ENCODE data around the gene FKBP3.
"Not testable (repeated sequence)": the region's sequence is repeated elsewhere in the genome, so short reads cannot be mapped to it uniquely, and the experiment has no call there.

The FKBP3 gene

GRCh38 chr14:45112896-45113781 is 21.1 kb downstream of the FKBP3 start:
- DNase-seq = peak; percentile 89

DNA sequence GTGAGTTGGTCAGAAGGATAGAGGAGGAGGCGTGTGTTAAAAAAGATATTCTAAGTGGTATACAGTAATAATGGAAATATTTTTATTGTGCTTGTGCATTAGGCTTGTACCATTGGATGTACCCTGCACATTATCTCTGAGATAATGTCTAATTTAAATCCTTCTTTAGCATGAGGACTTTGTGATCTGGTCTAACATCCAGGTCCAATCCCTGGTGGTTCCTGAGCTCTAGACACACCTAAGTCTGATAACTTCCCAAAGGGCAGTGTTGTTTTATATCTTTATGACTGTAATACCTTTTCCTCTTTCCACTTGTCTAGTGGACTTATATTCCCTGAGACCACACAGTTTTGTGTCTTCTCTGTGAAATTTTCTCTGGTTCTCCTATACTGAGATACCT is 29.7 kb downstream of the FKBP3 start:
- no peak for DNase-seq

- DNase-seq = no peak
Observed at GRCh38 chr14:45103806-45104205, 30.5 kb downstream of the FKBP3 start.

DNA sequence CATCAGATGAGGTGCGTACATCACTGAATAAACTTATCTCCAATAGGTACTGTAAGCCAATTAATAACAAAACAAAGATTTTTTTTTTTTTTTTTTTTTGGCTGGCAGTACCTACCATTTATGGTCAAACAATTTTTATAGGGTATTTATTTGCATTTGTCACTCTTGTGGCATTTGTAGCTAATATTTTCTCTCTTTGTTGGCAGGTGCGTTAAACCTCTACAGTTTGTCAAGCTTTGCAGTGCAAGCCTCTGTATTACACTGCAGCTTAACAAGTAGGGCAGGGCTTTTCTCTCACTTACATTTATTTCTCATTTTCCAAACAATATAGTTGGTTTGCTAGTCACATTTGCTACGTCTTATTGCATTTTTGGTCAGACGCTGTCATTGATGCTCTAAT is 38.1 kb downstream of the FKBP3 start:
- no peak for DNase-seq

DNA sequence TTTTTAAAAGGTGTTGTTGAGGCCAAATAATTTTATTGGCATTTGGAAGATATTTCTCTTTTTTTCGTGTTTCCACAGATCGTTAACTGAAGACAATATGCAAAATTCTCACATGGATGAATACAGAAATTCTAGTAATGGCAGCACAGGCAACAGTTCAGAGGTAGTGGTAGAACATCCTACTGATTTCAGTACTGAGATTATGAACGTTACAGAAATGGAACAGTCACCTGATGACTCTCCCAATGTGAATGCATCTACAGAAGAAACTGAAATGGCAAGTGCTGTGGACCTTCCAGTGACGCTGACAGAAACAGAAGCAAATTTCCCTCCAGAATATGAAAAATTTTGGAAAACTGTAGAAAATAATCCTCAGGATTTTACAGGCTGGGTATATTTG is 39.1 kb downstream of the FKBP3 start:
- DNase-seq = no peak

DNA sequence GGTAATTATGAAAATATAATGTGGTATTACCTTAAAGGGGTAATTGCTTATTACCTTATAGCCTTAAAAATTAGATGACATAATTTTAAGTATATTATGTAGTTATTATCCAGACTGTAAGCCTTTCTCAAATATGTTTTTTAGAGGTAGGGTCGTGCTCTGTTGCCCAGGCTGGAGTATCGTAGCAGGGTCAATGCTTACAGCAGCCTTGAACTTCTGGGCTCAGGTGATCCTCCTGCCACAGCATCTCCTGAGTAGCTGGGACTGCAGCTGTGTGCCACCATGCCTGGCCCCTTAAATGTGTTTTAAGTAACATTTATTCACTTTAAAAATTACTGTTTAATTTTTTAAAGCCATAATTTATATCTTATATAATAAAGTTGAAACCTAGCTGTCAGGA is 40.0 kb downstream of the FKBP3 start:
- DNase-seq = no peak

- no peak for DNase-seq
Observed at GRCh38 chr14:45091710-45092109, 42.6 kb downstream of the FKBP3 start.

- no peak for DNase-seq
Observed at GRCh38 chr14:45089813-45090212, 44.5 kb downstream of the FKBP3 start.

DNA sequence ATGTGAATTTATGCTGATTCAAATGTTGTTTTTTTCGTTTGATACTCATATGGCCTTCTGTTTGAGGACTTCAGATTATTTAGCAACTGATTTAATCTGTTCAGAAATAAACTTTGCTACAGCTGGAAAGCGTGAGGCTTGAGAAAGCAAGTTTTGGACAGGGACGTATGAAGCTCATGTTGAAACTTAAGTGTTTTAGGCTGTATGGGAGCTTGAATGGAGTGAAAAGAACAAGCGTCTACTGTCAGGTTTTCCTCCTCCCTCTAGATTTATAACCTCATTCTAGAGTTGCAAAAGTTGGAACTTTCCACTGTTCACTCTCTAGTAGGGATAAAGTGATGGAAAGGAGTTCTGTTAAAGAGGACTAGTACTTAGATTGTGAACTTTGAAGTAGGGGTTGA is 49.3 kb downstream of the FKBP3 start:
- DNase-seq = no peak

DNA sequence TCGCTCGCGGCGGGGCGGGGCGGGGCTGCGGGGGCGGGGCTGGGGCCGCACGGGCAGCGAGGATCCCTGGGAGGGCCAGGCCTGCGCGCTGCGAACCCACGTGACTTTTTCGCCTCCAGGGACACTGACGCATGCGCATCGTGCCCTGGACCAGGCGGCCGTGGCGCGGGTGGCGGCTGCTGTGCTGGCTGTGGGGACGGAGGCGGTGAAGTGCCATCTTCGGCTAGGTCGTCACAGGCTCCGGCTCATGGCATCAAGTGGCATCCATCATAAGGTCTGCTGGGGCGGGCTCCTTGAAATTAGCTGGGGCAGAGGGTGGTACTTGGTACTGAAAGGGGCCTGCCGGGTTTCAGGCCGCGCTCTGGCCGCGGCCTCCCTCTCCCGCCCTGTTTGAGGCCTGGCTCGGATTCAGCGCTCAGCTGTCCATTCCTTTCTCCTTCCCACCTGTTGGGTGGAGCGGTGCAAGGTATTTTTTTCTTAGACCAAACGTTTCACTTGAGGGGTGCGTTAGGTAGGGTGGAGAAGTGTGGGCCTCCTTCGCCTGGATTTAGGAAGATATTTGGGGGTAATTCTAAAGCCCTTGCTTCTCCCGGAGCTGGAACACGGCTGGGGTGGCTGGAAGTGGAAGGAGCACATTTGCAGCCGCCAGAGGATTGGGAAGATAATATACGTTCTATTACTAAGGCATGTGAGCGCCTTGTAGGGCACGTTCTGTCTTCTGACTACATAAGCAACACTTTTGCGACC is 50.1 kb downstream of the FKBP3 start, which contains the start of gene PRPF39:
Gene PRPF39, plus strand, starts transcription at position 141 of the 747 bp plus-strand sequence. CDS start 11,124 bp downstream, outside the sequence.
- peak; percentile 89 for DNase-seq

GRCh38 chr14:45083617-45083975 is 50.7 kb downstream of the FKBP3 start:
- no peak for DNase-seq

GRCh38 chr14:45082420-45082819 is 51.9 kb downstream of the FKBP3 start:
- DNase-seq = no peak

DNA sequence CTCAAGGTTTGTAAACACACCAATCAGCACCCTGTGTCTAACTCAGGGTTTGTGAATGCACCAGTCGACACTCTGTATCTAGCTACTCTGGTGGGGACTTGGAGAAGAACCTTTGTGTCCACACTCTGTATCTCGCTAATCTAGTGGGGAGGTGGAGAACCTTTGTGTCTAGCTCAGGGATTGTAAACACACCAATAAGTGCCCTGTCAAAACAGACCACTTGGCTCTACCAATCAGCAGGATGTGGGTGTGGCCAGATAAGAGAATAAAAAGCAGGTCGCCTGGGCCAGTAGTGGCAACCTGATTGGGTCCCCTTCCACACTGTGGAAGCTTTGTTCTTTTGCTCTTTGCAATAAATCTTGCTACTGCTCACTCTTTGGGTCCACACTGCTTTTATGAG is 53.2 kb downstream of the FKBP3 start:
- not testable (repeated sequence) for DNase-seq

GRCh38 chr14:45080416-45080968 is 53.8 kb downstream of the FKBP3 start:
- not testable (repeated sequence) for DNase-seq

DNA sequence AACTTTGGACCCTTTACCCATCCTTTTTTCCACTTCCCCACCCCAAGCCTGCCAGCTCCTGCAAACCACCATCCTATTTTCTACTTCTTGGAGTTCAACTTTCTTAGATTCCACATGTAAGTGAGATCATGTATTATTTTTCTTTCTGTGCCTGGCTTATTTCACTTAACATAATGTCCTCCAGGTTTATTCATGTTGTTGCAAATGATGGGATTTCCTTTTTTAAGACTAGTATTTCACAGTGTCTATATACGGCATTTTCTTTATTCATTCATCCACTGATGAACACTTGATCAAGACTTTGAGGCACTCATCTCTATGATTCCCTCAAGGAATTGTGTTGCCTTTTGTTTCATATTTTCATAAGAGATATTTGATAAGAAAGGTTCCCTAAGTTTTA is 56.0 kb downstream of the FKBP3 start:
- no peak for DNase-seq

DNA sequence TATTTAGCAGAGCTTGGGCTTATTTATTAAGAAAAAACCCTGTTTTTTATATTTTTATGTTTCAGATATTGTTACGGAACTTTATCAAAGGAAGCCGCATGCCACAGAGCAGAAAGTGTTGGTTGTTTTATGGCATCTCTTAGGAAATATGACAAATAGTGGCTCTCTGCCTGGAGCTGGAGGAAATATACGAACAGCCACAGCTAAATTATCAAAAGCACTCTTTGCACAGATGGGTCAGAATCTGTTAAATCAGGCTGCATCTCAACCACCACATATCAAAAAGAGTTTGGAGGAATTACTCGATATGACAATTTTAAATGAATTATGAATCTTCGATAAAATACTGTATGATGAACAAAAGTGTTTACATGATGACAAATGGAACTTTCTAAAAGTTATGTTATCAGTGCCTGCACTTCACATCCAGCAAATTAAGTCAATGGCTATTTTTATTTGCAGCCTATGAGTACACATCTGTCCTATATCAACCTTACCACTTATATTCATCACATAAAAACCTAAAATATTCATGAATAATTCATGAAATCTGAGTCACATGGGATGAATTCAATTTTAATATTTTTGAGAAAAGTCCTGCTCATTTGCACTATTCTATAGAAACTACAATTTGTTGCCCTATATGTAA is 60.9 kb downstream of the FKBP3 start:
- no peak for DNase-seq

DNA sequence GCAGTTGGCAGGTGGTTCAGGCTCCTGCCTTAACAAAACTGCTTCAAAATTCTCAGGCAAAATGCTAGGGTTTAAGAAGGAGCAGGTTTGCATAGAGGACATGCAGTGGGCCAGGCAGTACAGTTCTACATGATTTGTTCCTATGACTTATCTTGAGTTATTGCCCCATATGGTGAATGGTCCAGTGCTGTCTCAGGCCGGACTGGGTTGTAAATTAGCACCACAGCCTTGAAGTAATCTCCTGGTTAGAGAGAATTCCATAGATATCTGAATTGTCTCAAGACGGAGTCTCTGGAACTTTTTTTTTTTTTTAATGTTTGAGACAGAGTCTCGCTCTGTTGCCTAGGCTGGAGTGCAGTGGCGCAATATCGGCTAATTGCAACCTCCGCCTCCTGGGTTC is 62.2 kb downstream of the FKBP3 start:
- no peak for DNase-seq

- DNase-seq = no peak
Observed at GRCh38 chr14:45070215-45070614, 64.1 kb downstream of the FKBP3 start.

GRCh38 chr14:45068396-45068795 is 65.9 kb downstream of the FKBP3 start:
- DNase-seq = no peak

- DNase-seq = no peak
Observed at GRCh38 chr14:45066667-45067066, 67.6 kb downstream of the FKBP3 start.

- DNase-seq = no peak
Observed at GRCh38 chr14:45065956-45066355, 68.3 kb downstream of the FKBP3 start.

Data from NCI-H510A treated with DMSO at 0.1 percent for 48 hours (cell line).